ENCODE data around the gene CAMSAP2. TPM values are rescaled to one million over a fixed set of nuclear protein-coding genes. Genes with fewer than 3 reads are reported as not detected.
A peak's percentile ranks its signal among the peaks of the same experiment; 100 is the strongest.
"Not testable (repeated sequence)": the region's sequence is repeated elsewhere in the genome, so short reads cannot be mapped to it uniquely, and the experiment has no call there.

Gene CAMSAP2
- total RNA-seq, 4 donors from 2014 or later: 4.9 to 21.5 (median 8.1) TPM

- Histone ChIP-seq H3K4me3 (peak overlapping the region; percentile 57 to 80 (median 68)), H3K27ac (peak overlapping the region; percentile 72 to 97 (median 92)), H3K36me3 (no peaks in the 10 kb centered on the region), H3K4me1 (peaks cover 0 to 8% (median 0%) of the 10 kb centered on the region in 4 donors), H3K9me3 (no peaks in the 10 kb centered on the region), H3K27me3 (no peaks in the 10 kb centered on the region)
- TF ChIP-seq CTCF (IDR thresholded peaks at IDR 0.05): no peak
- TF ChIP-seq POLR2A (IDR thresholded peaks at IDR 0.05): no peak
- DNase-seq: peak in 1 of 3 donors; percentile 50
Measured at GRCh38 chr1:200739702-200740570, 1.2 kb downstream of the CAMSAP2 start.

GRCh38 chr1:200740571-200741208 is 2.0 kb downstream of the CAMSAP2 start:
- no peak for DNase-seq
- H3K4me1 ChIP-seq: peaks cover 0 to 8% (median 0%) of the 10 kb centered on the region in 4 donors

GRCh38 chr1:200741551-200742207 is 3.0 kb downstream of the CAMSAP2 start:
- peak overlapping the region in 1 of 4 donors; percentile 72 for H3K4me3 ChIP-seq
- H3K27ac ChIP-seq: no peak overlapping the region
- no peak for DNase-seq
- no peaks in the 10 kb centered on the region for H3K9me3 ChIP-seq
- peaks cover 0 to 8% (median 0%) of the 10 kb centered on the region in 4 donors for H3K4me1 ChIP-seq
- TF ChIP-seq POLR2A (IDR thresholded peaks at IDR 0.05) (no peak), CTCF (IDR thresholded peaks at IDR 0.05) (no peak)
- no peaks in the 10 kb centered on the region for H3K36me3 ChIP-seq
- H3K27me3 ChIP-seq: no peaks in the 10 kb centered on the region

More at GRCh38 chr1:200740571-200741208, 2.0 kb downstream of the CAMSAP2 start:
- Histone ChIP-seq H3K27me3 (no peaks in the 10 kb centered on the region), H3K4me3 (peak overlapping the region in 2 of 4 donors; percentile 72 to 80), H3K36me3 (no peaks in the 10 kb centered on the region), H3K27ac (no peak overlapping the region), H3K9me3 (no peaks in the 10 kb centered on the region)
- TF ChIP-seq CTCF (IDR thresholded peaks at IDR 0.05) (no peak), POLR2A (IDR thresholded peaks at IDR 0.05) (no peak)

GRCh38 chr1:200744143-200744542 is 5.5 kb downstream of the CAMSAP2 start:
- no peak for DNase-seq
- Histone ChIP-seq H3K4me1 (peaks cover 0 to 8% (median 0%) of the 10 kb centered on the region in 4 donors), H3K36me3 (no peaks in the 10 kb centered on the region), H3K9me3 (no peaks in the 10 kb centered on the region), H3K4me3 (no peak overlapping the region), H3K27me3 (no peaks in the 10 kb centered on the region), H3K27ac (no peak overlapping the region)
- TF ChIP-seq POLR2A (IDR thresholded peaks at IDR 0.05) (no peak), CTCF (IDR thresholded peaks at IDR 0.05) (no peak)

- H3K9me3 ChIP-seq: no peaks in the 10 kb centered on the region
- TF ChIP-seq CTCF (IDR thresholded peaks at IDR 0.05): no peak
- no peak for TF ChIP-seq POLR2A (IDR thresholded peaks at IDR 0.05)
- no peak for DNase-seq
- no peaks in the 10 kb centered on the region for H3K4me1 ChIP-seq
- no peak overlapping the region for H3K4me3 ChIP-seq
- no peaks in the 10 kb centered on the region for H3K36me3 ChIP-seq
- H3K27ac ChIP-seq: no peak overlapping the region
- H3K27me3 ChIP-seq: no peaks in the 10 kb centered on the region
Measured at GRCh38 chr1:200749090-200749489, 10.4 kb downstream of the CAMSAP2 start.

- not testable (repeated sequence) for H3K27me3 ChIP-seq, DNase-seq, H3K27ac ChIP-seq, H3K4me3 ChIP-seq, H3K4me1 ChIP-seq, H3K36me3 ChIP-seq, H3K9me3 ChIP-seq
Measured at GRCh38 chr1:200750749-200751148, 12.1 kb downstream of the CAMSAP2 start.
